Measurements from ENCODE around the gene PPFIBP2. TPM values are rescaled to one million over a fixed set of nuclear protein-coding genes. Genes with fewer than 3 reads are reported as not detected.

PPFIBP2 gene
- total and polyA plus RNA-seq, 4 donors = 14.1 to 35.6 (median 24.7) TPM

DNA sequence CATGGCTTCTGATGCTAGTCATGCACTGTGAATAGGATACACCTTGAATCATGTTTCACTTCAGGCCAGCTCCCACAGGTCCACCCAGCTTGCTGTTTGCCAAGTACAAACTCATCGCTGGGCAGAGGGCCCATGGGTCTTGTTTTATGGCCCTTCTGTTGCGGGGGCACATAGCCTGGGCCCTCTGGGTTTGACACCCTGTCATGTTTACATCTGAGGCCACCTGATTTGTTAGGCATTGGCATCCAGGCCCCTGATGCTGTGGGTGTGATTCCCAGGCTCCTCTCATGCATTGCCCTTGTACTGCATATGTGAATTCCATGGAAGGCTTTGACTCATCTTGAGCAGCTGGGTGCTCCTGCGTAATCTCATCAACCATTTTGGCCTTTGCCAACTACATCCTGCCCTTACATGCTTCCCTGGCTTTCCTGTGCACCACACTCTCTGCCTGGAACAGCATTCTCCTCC lies 32.6 kb downstream of the PPFIBP2 start:
- ATAC-seq (ENCODE audit: low FRiP score) = no peak
- WGBS, 2 donors = 96 to 98% methylated on average over 3 of the region's 3 CpGs
- intact Hi-C loops (cut with DNase I) = no loop called here

DNA sequence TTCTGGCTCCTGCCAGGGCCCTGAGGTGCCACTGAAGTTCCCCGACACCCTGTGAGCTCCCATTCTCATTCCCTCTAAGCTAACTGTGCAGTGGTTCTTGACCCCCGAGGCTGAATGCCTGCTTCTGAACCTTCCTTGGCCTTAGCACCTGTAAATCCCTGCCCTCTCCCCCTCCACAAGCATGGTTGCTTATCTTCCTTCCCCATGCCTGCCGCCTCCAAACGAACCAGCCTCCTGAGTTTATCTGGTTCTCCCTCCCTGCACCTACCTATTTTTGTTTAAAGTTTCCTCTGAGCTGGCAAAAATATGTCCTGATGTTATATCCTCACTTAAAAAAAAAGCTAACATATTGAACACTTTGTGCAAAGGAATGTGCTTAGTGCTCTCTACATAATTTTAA lies 33.9 kb downstream of the PPFIBP2 start:
- no peaks in the 10 kb centered on the region for H3K27me3 ChIP-seq (ENCODE audit: control insufficient read depth in 1 of 2, insufficient read depth in 2 of 2, low read length in 1 of 2)
- no peak for ATAC-seq (ENCODE audit: low FRiP score)
- H3K9me3 ChIP-seq (ENCODE audit: control insufficient read depth, low read length) = no peaks in the 10 kb centered on the region
- no peak for DNase-seq
- no peak overlapping the region for H3K4me3 ChIP-seq (ENCODE audit: low read length in 2 of 2)
- no peaks in the 10 kb centered on the region for H3K4me1 ChIP-seq (ENCODE audit: control insufficient read depth in 1 of 2, insufficient read depth in 2 of 2, low read length in 2 of 2)
- H3K27ac ChIP-seq (ENCODE audit: low read depth in 1 of 2, low read length in 2 of 2) = no peak overlapping the region
- intact Hi-C loops (cut with DNase I) = no loop called here
- H3K36me3 ChIP-seq (ENCODE audit: control insufficient read depth in 1 of 2, insufficient read depth in 2 of 2, low read length in 1 of 2) = no peaks in the 10 kb centered on the region
- 80 to 89% methylated on average over 4 of the region's 4 CpGs for WGBS, 2 donors

More for the DNA sequence above, 32.6 kb downstream of the PPFIBP2 start:
- Histone ChIP-seq H3K9me3 (ENCODE audit: control insufficient read depth, low read length) (no peaks in the 10 kb centered on the region), H3K36me3 (ENCODE audit: control insufficient read depth in 1 of 2, insufficient read depth in 2 of 2, low read length in 1 of 2) (no peaks in the 10 kb centered on the region), H3K27ac (ENCODE audit: low read depth in 1 of 2, low read length in 2 of 2) (no peak overlapping the region), H3K4me1 (ENCODE audit: control insufficient read depth in 1 of 2, insufficient read depth in 2 of 2, low read length in 2 of 2) (no peaks in the 10 kb centered on the region), H3K27me3 (ENCODE audit: control insufficient read depth in 1 of 2, insufficient read depth in 2 of 2, low read length in 1 of 2) (no peaks in the 10 kb centered on the region), H3K4me3 (ENCODE audit: low read length in 2 of 2) (no peak overlapping the region)
- no peak for DNase-seq

DNA sequence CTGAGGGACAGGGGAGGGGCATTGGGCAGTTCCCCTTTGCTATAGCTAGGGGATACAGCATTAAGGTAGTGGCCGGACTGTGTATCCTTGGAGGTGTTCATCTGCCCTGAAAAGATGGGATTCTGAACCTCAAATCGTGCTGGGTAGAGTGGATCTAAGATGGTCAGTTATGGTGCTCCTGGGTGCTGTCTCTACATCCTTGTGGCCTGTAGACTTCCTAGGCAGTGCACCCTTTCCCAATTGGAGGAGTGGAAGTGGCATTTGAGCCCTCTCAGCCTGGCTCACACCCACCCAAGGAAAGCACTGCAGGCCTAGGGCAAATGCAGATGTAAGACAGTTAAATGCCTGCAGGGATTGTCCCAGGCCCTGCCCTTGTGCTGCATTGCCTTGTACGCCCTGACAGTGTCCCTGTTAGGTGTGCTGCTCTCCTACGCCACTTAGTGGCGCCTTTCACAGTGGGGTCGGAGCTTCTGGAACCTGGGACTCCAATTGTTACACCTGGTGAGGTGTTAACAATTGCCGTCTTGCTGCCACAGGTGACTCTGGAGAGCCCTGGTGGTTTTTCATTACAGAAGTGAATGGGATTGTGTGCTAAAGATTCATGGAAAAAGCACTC lies 35.0 kb downstream of the PPFIBP2 start:
- no peaks in the 10 kb centered on the region for H3K9me3 ChIP-seq (ENCODE audit: control insufficient read depth, low read length)
- no peak overlapping the region for H3K4me3 ChIP-seq (ENCODE audit: low read length in 2 of 2)
- no peak overlapping the region for H3K27ac ChIP-seq (ENCODE audit: low read depth in 1 of 2, low read length in 2 of 2)
- peak; percentile 20 for ATAC-seq (ENCODE audit: low FRiP score)
- WGBS, 2 donors = 77 to 78% methylated on average over 7 of the region's 7 CpGs
- no peaks in the 10 kb centered on the region for H3K4me1 ChIP-seq (ENCODE audit: control insufficient read depth in 1 of 2, insufficient read depth in 2 of 2, low read length in 2 of 2)
- DNase-seq = no peak
- no peaks in the 10 kb centered on the region for H3K36me3 ChIP-seq (ENCODE audit: control insufficient read depth in 1 of 2, insufficient read depth in 2 of 2, low read length in 1 of 2)
- intact Hi-C loops (cut with DNase I) = no loop called here
- H3K27me3 ChIP-seq (ENCODE audit: control insufficient read depth in 1 of 2, insufficient read depth in 2 of 2, low read length in 1 of 2) = no peaks in the 10 kb centered on the region

DNA sequence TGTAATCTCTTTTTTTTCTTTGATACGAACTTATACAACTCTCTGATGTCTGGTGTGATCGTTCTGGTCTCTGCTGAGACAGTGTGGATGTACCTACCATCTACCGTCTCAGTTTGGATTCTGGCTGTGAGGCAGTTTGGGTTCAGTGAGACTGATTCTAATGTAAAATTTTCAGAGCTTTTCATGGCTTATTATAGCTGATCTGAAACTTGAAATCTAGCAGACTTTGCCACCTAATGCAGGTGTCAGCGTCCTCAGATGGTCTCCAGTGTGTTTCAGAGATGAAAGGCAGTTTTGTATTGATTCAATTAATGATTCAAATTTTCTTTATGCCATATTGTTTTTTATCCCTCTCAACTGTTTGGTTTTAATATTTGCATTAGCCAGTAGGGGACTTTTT lies 35.9 kb downstream of the PPFIBP2 start:
- 88 to 89% methylated on average over 4 of the region's 4 CpGs for WGBS, 2 donors
- H3K27me3 ChIP-seq (ENCODE audit: control insufficient read depth in 1 of 2, insufficient read depth in 2 of 2, low read length in 1 of 2) = no peaks in the 10 kb centered on the region
- no peaks in the 10 kb centered on the region for H3K36me3 ChIP-seq (ENCODE audit: control insufficient read depth in 1 of 2, insufficient read depth in 2 of 2, low read length in 1 of 2)
- H3K4me3 ChIP-seq (ENCODE audit: low read length in 2 of 2) = no peak overlapping the region
- ATAC-seq (ENCODE audit: low FRiP score) = no peak
- intact Hi-C loops (cut with DNase I) = no loop called here
- H3K9me3 ChIP-seq (ENCODE audit: control insufficient read depth, low read length) = no peaks in the 10 kb centered on the region
- DNase-seq = no peak
- H3K4me1 ChIP-seq (ENCODE audit: control insufficient read depth in 1 of 2, insufficient read depth in 2 of 2, low read length in 2 of 2) = no peaks in the 10 kb centered on the region
- no peak overlapping the region for H3K27ac ChIP-seq (ENCODE audit: low read depth in 1 of 2, low read length in 2 of 2)

DNA sequence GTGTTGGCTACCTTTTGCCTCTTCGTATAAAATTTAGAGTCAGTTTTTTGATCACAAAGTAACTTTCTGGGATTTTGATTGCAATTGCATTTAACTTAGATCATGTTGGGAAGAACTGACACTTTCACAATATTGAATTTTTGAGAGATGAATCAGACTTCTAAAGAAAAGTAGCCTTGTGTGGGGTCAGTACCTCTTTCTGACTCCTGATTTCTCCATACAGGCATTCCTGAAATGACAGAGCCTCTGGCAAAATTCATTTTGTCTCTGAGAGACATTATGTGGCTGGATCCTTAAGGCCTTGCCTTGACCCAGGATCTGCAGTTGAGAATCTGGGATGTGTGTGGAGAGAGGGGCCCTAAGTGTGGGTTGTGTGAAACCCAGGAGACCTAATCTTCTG lies 37.8 kb downstream of the PPFIBP2 start:
- ATAC-seq (ENCODE audit: low FRiP score) (no peak), DNase-seq (no peak)
- no peaks in the 10 kb centered on the region for H3K9me3 ChIP-seq (ENCODE audit: control insufficient read depth, low read length)
- H3K27ac ChIP-seq (ENCODE audit: low read depth in 1 of 2, low read length in 2 of 2) = no peak overlapping the region
- WGBS, 2 donors = 92 to 97% methylated on average over 1 of the region's 1 CpG
- H3K36me3 ChIP-seq (ENCODE audit: control insufficient read depth in 1 of 2, insufficient read depth in 2 of 2, low read length in 1 of 2) = no peaks in the 10 kb centered on the region
- no peaks in the 10 kb centered on the region for H3K4me1 ChIP-seq (ENCODE audit: control insufficient read depth in 1 of 2, insufficient read depth in 2 of 2, low read length in 2 of 2)
- intact Hi-C loops (cut with DNase I) = no loop called here
- H3K27me3 ChIP-seq (ENCODE audit: control insufficient read depth in 1 of 2, insufficient read depth in 2 of 2, low read length in 1 of 2) = no peaks in the 10 kb centered on the region
- H3K4me3 ChIP-seq (ENCODE audit: low read length in 2 of 2) = no peak overlapping the region

DNA sequence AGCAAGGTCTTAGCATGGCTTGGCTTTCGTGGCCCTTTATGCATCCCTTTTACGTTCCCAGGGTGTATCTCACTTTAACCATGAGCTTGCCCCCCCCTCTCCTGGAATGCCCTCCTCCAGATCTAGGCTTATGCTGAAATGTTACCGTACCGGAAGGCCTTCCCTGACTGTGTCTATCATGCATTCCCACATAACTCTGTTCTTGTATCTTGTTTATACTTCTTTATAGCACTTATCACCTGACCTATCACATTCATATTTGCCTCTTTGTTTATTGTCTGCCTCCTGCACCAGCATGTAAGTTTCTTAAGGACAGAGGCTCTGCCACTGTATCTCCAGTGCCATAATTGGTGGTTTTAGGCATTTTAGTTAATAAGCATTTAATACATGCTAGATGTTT lies 38.9 kb downstream of the PPFIBP2 start:
- H3K4me1 ChIP-seq (ENCODE audit: control insufficient read depth in 1 of 2, insufficient read depth in 2 of 2, low read length in 2 of 2) = no peaks in the 10 kb centered on the region
- no peak for DNase-seq
- intact Hi-C loops (cut with DNase I) = no loop called here
- H3K4me3 ChIP-seq (ENCODE audit: low read length in 2 of 2) = no peak overlapping the region
- H3K27ac ChIP-seq (ENCODE audit: low read depth in 1 of 2, low read length in 2 of 2) = no peak overlapping the region
- ATAC-seq (ENCODE audit: low FRiP score) = no peak
- no peaks in the 10 kb centered on the region for H3K36me3 ChIP-seq (ENCODE audit: control insufficient read depth in 1 of 2, insufficient read depth in 2 of 2, low read length in 1 of 2)
- H3K27me3 ChIP-seq (ENCODE audit: control insufficient read depth in 1 of 2, insufficient read depth in 2 of 2, low read length in 1 of 2) = no peaks in the 10 kb centered on the region
- WGBS, 2 donors = 92 to 96% methylated on average over 4 of the region's 4 CpGs
- no peaks in the 10 kb centered on the region for H3K9me3 ChIP-seq (ENCODE audit: control insufficient read depth, low read length)

DNA sequence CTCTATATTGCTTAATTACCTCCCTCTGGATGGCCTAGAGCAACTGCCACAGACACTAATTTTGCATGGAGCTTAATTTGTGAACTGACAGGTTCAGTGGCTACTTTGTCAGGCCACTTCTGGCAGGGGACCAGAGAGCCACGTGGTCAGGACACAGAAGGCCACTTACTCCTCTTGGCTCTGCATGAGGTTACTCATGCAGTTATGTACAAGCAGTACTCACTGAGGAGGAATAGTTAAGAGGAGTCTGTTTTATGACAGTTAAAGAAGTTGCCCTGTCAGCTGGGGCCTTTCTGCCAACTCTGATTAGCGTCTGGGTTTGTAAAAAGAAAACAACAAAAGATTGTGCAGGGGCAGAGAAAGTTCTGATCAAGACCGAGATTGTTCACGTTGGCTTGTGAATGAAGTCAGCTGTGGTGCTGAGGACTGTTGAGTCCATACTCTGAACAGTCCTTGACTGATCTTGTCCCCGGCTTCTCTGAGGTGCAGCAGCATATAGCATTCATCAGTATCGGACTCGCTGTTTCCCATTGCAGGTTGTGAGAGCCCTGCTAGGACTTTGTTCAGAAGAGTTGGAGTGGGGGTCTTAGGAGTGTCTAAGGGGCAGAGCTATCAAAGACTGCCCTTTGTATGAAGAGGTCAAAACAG lies 41.4 kb downstream of the PPFIBP2 start:
- H3K4me3 ChIP-seq (ENCODE audit: low read length in 2 of 2) = no peak overlapping the region
- intact Hi-C loops (cut with DNase I) = no loop called here
- whole genome bisulfite sequencing, 2 donors = 57 to 61% methylated on average over 7 of the region's 7 CpGs
- no peak overlapping the region for H3K27ac ChIP-seq (ENCODE audit: low read depth in 1 of 2, low read length in 2 of 2)
- H3K9me3 ChIP-seq (ENCODE audit: control insufficient read depth, low read length) = no peaks in the 10 kb centered on the region
- no peak for DNase-seq
- ATAC-seq (ENCODE audit: low FRiP score) = peak; percentile 19
- H3K4me1 ChIP-seq (ENCODE audit: control insufficient read depth in 1 of 2, insufficient read depth in 2 of 2, low read length in 2 of 2) = no peaks in the 10 kb centered on the region
- no peaks in the 10 kb centered on the region for H3K36me3 ChIP-seq (ENCODE audit: control insufficient read depth in 1 of 2, insufficient read depth in 2 of 2, low read length in 1 of 2)
- no peaks in the 10 kb centered on the region for H3K27me3 ChIP-seq (ENCODE audit: control insufficient read depth in 1 of 2, insufficient read depth in 2 of 2, low read length in 1 of 2)

DNA sequence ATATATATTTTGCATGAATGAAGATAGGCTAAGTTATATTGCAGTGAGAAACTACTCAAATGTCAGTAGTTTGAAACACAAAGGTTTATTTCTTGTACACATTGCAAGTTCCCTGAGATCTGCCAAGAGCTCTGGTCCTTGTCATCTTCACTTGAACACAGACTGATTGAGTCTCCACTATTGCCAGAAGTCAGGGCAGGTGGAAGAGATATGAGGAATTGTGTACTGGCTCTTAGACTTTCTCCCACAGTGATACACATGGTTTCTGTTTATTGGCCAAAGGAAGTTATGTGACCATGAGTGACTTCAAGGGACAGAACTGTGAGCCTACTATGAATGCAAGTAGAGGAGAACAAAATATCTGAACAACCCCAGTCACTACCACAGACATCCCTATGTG lies 44.2 kb downstream of the PPFIBP2 start:
- Histone ChIP-seq H3K36me3 (ENCODE audit: control insufficient read depth in 1 of 2, insufficient read depth in 2 of 2, low read length in 1 of 2) (no peaks in the 10 kb centered on the region), H3K27me3 (ENCODE audit: control insufficient read depth in 1 of 2, insufficient read depth in 2 of 2, low read length in 1 of 2) (no peaks in the 10 kb centered on the region), H3K27ac (ENCODE audit: low read depth in 1 of 2, low read length in 2 of 2) (no peak overlapping the region), H3K4me3 (ENCODE audit: low read length in 2 of 2) (no peak overlapping the region), H3K9me3 (ENCODE audit: control insufficient read depth, low read length) (no peaks in the 10 kb centered on the region), H3K4me1 (ENCODE audit: control insufficient read depth in 1 of 2, insufficient read depth in 2 of 2, low read length in 2 of 2) (no peaks in the 10 kb centered on the region)
- ATAC-seq (ENCODE audit: low FRiP score) (no peak), DNase-seq (no peak)
- intact Hi-C loops (cut with DNase I) = no loop called here

Measured in aorta (tissue), 5 donors.